ENCODE data around the gene ADAM12.
"Not testable (repeated sequence)": the region's sequence is repeated elsewhere in the genome, so short reads cannot be mapped to it uniquely, and the experiment has no call there.

The ADAM12 gene

DNA sequence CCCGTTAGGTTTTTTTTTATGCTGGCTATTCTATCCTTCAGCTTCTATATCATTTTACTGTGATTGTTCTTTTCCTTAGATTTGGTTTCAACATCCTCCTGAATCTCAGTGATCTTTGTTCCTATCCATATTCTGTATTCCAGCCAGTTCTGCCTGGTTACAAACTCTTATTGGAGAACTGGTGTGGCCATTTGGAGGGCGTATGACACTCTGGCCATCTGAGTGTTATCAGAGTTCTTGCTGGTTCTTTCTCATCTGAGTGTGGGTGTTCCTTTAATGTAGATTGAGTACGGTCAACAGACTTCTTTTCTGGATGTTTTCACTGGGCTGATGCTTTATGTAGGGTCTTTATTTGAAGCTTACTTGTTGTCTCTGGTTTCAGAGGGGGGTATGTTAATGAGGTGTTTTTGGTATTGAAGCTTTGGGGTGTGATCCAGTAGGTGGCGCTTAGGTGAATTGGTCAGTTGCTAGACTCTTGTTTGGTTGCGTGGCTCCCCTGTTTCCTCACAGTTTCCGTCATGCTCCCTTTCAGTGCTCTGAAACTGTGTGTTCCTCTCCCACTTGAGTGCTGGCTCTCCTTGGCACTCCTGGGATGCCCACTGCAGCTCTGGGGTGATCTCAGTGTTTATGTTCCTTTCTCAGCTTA, 411.2 kb downstream of the ADAM12 start:
- DNase-seq (ENCODE audit: low spot score), result peak; percentile 23

DNA sequence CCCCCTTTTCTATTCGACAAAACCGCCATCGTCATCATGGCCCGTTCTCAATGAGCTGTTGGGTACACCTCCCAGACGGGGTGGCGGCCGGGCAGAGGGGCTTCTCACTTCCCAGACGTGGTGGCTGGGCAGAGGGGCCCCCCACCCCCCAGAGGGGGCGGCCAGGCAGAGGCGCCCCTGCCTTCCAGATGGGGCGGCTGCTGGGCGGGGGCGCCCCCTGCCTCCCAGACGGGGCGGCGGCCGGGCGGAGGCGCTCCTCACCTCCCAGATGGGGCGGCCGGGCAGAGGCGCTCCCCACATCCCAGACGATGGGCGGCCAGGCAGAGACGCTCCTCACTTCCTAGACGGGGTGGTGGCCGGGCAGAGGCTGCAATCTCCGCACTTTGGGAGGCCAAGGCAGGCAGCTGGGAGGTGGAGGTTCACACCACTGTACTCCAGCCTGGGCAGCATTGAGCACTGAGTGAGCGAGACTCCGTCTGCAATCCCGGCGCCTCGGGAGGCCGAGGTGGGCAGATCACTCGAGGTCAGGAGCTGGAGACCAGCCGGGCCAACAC, 418.1 kb downstream of the ADAM12 start:
- not testable (repeated sequence) for DNase-seq (ENCODE audit: low spot score)

DNA sequence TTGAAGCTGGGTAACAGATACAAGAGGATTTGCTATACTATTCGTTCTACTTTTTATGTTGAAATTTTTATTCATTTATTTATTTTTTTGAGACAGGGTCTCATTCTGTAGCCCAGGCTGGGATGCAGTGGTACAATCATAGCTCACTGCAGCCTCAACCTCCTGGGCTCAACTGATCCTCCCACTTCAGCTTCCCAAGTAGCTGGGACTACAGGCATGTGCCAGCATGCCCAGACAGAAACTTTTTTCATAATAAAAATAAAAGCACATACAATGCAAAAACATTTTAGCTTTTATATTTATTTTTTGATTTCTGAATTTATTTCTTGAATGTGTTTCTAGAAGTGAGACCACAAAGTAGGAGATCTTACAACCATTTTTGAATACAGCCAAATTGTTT, 420.7 kb downstream of the ADAM12 start:
- no peak for DNase-seq (ENCODE audit: low spot score)

DNA sequence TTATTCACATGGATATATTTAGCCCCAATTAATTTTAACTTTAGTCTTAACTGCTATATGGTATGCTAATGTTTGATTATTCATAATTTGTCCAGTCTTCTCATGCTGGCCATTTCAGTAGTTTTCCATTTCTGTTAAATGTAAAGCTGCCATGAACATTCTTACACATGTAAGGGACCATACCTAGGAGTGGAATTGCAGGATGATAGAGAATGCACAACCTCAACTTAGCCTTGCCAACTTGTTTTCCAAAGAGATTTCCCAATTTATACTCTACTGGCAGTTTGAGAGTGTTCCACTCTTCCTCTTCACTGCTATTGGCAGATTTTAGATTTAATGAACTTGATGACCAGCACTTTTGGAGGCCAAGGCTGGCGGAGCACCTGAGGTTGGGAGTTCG, 423.7 kb downstream of the ADAM12 start:
- DNase-seq (ENCODE audit: low spot score), result no peak
